Endometrium (tissue), 2 donors: ENCODE data around the gene KCNC4.

Source experiments
- FAIRE-seq: peaks from 2 replicates; lab custom pipeline; 2012; peaks lifted over from hg19 to GRCh38; lab: Jason Lieb, UNC
- donor health status: control.
- donor health status: control.

The KCNC4 gene

GRCh38 chr1:110189181-110189580, 20.9 kb upstream of the KCNC4 start:
- no peak for FAIRE-seq

DNA sequence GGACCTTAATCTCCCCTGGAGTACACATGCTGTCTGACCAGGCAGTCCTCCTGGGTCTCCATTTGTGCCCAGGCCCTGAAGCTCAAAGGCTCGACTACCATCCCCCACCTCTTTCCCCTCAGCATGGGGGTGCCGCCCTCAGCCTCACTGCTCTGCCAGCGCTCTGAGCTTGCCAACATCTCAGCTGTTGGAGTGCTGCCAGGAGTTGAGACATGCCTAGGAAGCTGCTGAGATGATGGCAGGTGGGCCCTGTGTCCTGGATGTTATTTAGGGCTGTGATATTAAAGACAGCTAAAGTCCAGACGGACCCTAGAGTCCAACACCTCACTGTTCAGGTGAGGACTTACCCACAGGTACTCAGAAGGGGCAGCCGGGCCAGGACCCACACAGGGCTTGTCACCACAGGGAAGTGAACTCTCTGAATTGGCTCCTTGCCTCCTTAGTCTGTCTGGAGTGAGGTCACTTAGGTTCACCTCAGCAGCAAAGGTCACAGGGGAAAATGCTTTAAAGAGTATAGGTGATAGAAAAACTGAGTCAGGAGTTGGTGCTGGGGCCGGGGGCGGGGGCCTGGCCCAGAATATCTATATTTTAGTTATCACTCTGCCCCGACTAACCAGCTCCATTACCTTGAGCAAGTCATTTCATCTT, 19.7 kb upstream of the KCNC4 start:
- no peak for FAIRE-seq

- no peak for FAIRE-seq
Measured at GRCh38 chr1:110192541-110192940, 17.6 kb upstream of the KCNC4 start.

- no peak for FAIRE-seq
Measured at GRCh38 chr1:110195196-110195595, 14.9 kb upstream of the KCNC4 start.

- no peak for FAIRE-seq
Measured at GRCh38 chr1:110196917-110197765, 13.0 kb upstream of the KCNC4 start.

GRCh38 chr1:110197905-110198629, 12.0 kb upstream of the KCNC4 start:
- FAIRE-seq: no peak

- no peak for FAIRE-seq
Measured at GRCh38 chr1:110198746-110199145, 11.4 kb upstream of the KCNC4 start.

DNA sequence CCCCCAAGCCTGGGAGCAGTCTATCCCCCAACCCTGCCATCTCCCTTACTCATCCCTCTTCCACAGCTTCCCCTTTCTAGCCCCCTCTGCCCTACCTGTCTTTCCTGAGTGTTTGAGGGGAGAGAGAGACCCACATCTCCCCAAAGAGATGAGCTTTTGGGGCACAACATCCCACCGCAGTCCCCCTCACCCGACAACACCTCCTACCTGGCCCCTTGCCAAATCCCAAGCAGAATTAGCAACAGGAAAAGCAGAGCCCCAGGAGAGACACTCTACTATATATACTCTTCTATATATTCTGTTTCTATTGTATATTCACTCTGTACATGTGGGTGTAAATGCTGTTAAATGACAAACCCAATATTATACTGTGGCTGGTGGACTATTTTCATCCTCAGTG, 9.9 kb upstream of the KCNC4 start:
- no peak for FAIRE-seq

GRCh38 chr1:110200666-110201065, 9.4 kb upstream of the KCNC4 start:
- FAIRE-seq: no peak

DNA sequence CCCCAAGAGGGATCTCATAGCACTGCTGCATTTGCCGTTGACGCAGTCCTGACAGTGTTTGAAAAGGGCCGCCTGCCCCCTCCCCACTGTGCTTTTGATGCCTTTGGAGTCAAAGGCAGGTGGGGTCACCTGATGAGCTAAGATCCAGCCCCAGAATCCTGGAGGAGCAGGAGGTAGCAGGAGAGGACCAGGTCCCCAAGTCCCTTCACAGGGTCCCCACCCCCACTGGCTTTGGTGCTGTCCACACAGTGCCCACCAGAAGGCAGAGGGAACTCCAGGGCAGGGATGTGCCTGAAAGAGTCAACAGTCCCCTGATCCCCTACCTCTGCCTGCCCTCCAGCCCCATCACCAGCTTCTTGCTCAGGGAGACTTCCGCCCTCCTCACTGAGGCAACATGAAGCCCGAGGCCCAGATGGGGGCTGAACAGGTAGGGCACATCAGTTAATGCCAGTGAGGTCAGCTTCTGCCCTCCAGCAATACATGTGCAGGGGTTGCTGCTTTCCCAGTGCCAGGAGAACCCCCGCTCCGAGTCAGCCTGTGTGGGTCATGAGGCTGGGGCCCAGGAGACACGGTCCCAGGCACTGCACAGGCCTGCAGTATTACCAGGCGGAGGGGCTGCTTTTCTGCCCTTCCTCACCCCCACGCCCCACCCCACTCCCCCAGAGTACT, 8.8 kb upstream of the KCNC4 start:
- FAIRE-seq: no peak

DNA sequence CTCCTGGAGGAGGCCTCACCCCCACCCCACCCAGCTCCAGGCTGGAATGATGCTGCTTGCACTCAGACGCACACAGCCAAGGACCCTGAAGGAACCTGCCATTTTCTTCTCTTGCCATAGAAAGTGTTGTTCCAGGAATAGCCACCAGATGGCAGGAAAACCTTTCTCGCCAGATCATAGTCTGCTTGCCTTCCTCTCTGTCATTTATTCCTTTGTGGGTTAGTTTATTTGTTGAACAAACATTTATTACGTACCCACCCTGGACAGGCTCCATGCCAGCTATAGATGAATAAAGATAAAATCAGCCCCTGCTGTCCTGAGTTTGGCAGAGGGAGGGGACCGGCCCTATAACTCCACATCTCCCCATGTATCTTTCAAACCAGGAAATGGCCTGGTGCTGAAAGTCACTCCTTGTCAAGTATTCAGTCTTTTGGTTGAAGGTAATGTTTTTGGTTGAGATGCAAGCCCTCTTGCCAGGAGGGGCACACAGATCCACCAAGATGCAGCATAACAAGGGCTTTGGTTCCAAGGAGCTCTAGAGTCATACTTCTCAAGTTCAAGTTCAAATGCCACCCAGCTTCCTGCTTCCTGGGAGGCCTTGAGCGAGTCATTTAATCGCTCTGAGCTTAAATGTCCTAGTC, 7.0 kb upstream of the KCNC4 start:
- peak; percentile 51 for FAIRE-seq

- no peak for FAIRE-seq
Measured at GRCh38 chr1:110205156-110205555, 5.0 kb upstream of the KCNC4 start.

DNA sequence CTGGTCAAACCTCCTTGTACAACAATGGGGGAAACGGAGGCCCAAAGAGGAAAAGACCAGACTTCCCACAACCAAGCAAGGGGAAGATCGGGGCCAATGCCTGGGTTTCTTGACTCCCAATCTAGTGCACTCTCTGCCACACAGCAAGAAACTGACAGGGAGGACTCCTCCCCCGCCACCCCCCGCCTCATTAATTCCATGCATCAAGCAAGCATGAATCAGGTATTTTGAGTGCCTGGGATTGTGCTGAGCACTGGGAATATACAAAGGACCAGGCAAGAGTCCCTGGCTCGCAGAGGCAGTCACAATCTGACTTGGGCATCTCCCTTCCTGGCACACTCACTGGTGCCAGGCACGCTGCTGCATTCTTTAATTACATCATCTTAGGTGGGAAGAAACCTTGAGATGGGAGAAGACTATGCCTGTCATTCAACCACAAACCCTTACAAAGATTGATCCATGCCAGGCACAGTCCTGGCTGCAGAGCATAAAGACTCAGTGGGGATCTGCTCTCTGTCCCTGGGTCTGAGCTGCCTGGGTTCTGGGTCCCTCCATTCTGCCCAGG, 4.4 kb upstream of the KCNC4 start:
- no peak for FAIRE-seq

DNA sequence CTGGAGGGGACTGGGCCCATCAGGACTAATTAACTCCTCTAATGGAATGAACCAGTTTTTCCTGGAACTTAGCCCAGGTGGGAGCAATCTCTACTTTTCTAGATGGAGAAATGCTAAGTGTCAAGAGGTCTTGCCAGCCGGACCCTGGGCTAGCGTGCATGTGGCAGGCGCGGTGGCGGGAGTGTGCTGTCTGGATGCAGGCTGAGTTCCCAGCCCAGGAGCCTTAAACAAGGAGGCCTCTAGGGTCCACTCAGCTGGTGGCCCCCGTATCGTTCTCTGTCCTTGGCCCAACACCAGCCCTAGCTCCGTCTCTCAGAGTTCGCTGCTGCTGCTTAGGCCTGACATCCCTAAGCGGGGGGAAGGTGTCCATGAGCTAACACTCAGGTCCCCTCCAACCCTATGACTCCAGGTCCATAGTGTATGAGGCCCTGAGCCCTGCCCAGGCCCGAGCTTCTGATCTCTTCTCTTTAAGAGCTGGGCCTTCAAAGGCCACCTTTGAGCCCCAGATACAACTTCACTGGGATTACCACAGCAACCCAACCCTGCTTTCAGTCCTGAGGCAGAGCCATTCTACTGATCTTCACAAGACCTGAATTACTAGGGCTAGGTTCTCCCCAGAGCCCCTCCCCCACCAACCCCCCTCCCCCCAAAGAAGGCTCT, 3.7 kb upstream of the KCNC4 start:
- FAIRE-seq: no peak

DNA sequence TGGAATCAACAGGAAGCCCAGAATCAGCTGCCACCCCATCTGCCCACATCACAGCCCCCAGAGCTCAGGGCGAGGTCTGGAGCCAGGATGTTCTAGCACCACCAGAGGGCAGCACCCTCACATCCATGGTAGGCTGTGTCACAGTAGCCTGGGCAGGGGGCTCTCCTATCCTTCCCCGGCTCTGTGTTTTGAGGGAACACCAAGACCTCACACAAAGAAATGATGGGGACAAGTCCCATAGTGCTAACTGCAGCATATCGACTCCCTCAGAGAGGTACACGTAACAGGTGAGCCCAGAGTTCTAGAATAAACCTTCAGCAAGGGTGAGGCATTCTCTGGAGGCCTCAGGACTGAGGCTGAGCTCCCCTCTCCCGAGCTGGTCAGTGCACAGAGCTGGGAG, 2.3 kb upstream of the KCNC4 start:
- FAIRE-seq: no peak

DNA sequence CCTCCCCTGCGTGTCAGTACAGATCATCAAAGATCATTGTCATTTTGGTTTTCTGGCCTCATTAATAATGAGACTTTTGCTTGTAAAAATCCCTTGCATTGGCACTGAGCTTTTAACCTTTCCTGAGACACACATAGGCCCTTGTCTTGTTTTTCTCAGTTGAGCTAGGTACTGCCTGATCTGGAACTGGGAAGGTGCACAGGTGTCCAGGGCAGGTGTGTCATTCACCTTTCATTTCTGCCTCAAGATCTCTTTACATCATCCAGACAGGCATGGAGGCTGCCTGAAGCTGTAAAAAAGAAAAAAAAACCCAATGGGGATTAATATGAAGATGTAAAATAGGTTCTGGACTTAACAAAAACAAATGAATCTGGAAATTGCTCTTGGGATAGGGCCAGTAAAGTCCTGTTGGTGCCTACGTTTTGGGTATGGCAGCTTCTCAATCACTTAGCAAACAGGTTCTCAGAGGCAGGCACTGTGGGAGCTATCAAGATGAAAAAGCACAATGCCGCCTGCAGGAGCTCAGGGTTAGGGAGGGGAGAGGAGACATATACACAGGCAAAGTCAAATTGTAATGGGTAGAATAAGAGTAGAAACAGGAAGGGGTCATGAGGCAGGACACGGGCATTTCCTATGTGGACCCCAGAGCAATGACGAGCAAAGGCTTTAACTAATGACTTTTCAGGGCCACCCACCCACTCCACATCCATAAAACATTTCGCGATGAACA, 1.0 kb upstream of the KCNC4 start:
- no peak for FAIRE-seq

DNA sequence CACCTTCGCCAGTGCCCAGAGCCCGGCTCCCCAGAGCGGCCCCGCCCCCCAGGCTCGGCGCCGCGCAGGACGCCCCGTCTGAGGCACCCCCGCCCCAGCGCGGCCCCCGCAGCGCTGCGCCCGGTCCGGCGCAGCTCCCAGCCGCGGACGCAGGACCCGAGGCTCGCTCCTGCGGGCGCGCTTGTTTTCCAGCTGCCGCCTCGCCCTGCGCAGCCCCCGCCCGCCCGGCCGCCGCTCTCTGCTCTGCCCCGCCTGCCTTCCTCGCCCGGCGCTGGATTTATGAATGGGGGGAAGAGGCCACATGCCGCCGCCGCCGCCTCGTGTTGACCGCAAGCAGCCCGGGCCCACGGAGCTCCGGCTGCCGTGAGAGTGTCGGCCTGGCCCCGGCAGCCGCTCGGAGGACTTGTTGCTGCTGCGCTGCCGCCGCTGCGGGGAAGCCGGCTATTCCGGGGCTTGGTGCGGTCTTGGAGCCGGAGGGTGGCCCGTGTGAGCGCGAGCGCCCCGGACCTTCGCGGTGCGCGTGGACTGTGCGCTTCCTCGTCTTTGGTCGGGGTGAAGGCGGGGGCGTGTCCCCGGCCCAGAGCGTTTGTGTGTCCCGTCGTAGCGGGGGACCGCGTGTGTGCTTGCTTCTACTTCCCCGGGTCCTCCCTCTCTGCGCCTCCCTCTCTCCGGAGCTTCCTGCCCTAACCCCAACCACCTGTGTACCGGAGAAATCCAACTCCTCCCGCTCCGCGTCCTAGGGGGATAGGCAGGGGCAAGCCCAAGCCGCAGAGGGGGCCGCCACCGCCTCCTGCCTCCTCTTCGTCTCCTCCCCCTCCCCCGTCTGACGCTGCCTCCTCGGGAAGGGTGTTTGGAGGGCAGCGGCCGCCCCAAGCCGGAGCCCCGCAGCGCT, 736 bp downstream of the KCNC4 start:
- no peak for FAIRE-seq

DNA sequence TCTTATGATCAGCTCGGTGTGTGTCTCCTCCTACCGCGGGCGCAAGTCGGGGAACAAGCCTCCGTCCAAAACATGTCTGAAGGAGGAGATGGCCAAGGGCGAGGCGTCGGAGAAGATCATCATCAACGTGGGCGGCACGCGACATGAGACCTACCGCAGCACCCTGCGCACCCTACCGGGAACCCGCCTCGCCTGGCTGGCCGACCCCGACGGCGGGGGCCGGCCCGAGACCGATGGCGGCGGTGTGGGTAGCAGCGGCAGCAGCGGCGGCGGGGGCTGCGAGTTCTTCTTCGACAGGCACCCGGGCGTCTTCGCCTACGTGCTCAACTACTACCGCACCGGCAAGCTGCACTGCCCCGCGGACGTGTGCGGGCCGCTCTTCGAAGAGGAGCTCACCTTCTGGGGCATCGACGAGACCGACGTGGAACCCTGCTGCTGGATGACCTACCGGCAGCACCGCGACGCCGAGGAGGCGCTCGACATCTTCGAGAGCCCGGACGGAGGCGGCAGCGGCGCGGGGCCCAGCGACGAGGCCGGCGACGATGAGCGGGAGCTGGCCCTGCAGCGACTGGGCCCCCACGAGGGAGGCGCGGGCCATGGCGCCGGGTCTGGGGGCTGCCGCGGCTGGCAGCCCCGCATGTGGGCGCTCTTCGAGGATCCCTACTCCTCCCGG, 1.5 kb downstream of the KCNC4 start:
- FAIRE-seq: no peak
